GM19193 (cell line): ENCODE measurements around the gene SPACDR.

Experiments used
- POLR2A ChIP-seq: IDR thresholded peaks from 4 replicates; pipeline ENCODE4 v1.6.1; 2011; ENCODE audit not compliant: insufficient read depth, insufficient read length; ENCODE audit errors: extremely low read depth

Gene SPACDR

GRCh38 chr7:100415448-100415847 lies 48.6 kb downstream of the SPACDR start:
- no peak for TF ChIP-seq POLR2A

DNA sequence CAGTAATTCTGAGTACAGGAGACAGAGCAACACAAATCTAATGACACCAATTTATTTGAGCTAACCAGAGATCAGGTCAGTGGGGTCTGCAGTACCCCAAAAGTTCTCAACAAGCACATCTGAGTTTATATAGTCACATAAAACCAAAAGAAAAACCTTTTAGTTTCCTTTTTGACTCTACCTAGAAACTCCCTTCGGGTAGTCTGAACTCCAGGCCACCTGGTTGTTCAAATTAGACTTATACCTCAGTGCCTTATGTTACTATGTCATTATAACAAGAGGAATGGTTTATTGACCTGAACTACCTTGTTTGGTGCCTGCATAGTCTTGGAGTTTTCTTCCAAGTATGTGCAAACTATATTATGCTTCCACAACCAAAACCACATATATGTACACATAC lies 50.2 kb downstream of the SPACDR start:
- no peak for TF ChIP-seq POLR2A

DNA sequence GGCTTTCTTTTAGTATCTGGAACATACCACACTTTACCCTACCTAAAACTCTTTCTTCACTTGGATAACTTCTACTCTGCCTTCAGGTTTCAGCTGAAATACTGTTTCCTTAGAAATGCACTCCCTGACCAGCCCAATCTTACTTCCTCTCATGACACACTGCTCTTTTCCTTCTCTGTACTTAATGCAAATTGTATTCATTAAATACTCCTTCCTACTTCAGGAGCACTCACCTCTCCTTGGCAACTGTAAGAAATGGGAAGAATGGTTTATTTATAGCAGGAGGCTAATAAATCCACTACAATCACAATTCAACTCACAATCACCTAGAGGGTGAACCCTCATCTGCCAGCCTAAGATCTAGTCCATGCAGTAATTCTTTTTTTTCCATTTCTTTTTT lies 50.7 kb downstream of the SPACDR start:
- TF ChIP-seq POLR2A, result no peak

DNA sequence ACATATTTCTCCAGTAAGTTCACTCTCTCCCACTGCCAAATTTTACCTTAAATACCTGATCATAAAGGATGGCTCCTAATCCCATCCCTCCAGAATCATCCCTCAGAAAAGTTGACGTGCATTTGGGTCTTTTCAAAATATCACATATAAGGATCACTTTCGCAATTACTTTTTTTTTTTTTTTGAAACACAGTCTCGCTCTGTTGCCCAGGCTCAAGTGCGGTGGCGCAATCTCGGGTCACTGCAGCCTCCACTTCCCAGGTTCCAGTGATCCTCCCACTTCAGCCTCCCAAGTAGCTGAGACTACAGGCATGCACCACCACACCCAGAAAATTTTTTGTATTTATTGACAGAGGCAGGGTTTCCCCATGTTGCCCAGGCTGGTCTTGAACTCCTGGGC lies 53.0 kb downstream of the SPACDR start:
- TF ChIP-seq POLR2A, result no peak

DNA sequence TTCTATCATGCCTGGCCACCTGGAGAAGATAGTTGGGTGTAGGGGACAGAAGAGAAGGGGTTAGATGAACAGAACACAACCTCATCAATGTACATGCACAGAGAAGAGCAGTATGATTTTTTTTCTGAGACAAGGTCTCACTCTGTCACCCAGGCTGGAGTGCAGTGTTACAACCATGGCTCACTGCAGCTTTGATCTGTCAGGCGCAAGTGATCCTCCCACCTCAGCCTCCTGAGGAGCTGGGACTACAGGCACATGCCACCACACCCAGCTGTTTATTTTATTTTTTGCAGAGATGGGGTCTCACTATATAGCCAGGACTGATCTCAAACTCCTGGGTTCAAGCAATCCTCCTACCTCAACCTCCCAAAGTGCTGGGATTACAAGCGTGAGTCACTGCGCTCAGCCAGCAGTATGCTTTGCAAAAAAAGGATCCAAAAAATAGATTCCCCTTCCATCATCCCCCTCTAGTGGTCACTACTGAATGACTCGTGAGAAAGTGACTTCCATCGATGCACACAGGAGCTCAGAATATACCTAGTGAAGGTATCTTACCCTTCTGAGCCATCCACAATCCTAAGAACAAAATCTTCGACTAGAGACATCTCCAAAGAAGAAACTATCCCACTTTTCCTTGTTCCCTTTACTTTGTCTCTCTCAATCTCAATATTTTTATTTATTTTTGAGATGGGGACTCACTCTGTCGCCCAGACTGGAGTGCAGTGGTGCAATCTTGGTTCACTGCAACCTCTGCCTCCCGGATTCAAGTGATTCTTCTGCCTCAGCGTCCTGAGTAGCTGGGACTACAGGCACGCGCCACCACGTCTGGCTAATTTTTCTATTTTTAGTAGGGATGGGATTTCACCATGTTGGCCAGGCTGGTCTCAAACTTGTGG lies 56.5 kb downstream of the SPACDR start:
- no peak for TF ChIP-seq POLR2A

- TF ChIP-seq POLR2A, result no peak
Observed at GRCh38 chr7:100406767-100407166, 57.3 kb downstream of the SPACDR start.
